Endothelial cell (in vitro differentiated cells): ENCODE measurements around the gene ZSCAN31. TPM values are rescaled to one million over a fixed set of nuclear protein-coding genes. Genes with fewer than 3 reads are reported as not detected.
A peak's percentile ranks its signal among the peaks of the same experiment; 100 is the strongest.

Experiments
- DNase-seq: peaks from one replicate; pipeline ENCODE4 v3.0.0; 2021; ENCODE audit warnings: low spot score
- H3K27ac Mint-ChIP-seq: one replicate; pipeline ENCODE4 v1.8.0; 2021; ENCODE audit warnings: mixed read lengths, inconsistent platforms; ENCODE audit not compliant: unreplicated experiment
- H3K27me3 Mint-ChIP-seq: one replicate; pipeline ENCODE4 v1.8.0; 2021; ENCODE audit warnings: mild to moderate bottlenecking, moderate library complexity, mixed read lengths, inconsistent platforms; ENCODE audit not compliant: unreplicated experiment
- H3K36me3 Mint-ChIP-seq: one replicate; pipeline ENCODE4 v1.8.0; 2021; ENCODE audit warnings: mild to moderate bottlenecking, low read depth, mixed read lengths, inconsistent platforms; ENCODE audit not compliant: unreplicated experiment
- H3K4me1 Mint-ChIP-seq: one replicate; pipeline ENCODE4 v1.8.0; 2021; ENCODE audit warnings: mild to moderate bottlenecking, mixed read lengths, inconsistent platforms; ENCODE audit not compliant: unreplicated experiment
- H3K4me3 Mint-ChIP-seq: one replicate; pipeline ENCODE4 v1.8.0; 2021; ENCODE audit warnings: mild to moderate bottlenecking, mixed read lengths, inconsistent platforms; ENCODE audit not compliant: unreplicated experiment
- H3K9me3 Mint-ChIP-seq: one replicate; pipeline ENCODE4 v1.8.0; 2021; ENCODE audit warnings: mixed read lengths, inconsistent platforms; ENCODE audit not compliant: unreplicated experiment
- CTCF ChIP-seq: fragments of 200-600 bp; sonication (generic); IDR thresholded peaks from one replicate; pipeline ENCODE4 v1.5.0; 2021; ENCODE audit warnings: antibody characterized with exemption; ENCODE audit not compliant: unreplicated experiment
- total RNA-seq: library from RNA; stranded (reverse); fragmentation: NEBNext Ultra II Directional; extraction: Animal tissue kit (Norgen Biotek cat#: 25700); gene quantifications from one replicate; pipeline ENCODE4 v1.2.1, GENCODE V29; 2021; ENCODE audit not compliant: unreplicated experiment

ZSCAN31 gene
- total RNA-seq, 1 donor from 2014 or later: 3.7 TPM

GRCh38 chr6:28357036-28357435 is 21.1 kb upstream of the ZSCAN31 start:
- Mint-ChIP-seq H3K4me3 (no peak overlapping the region), H3K27ac (no peak overlapping the region), H3K27me3 (peaks cover 4% of the 10 kb centered on the region), H3K36me3 (peaks cover 8% of the 10 kb centered on the region), H3K4me1 (peaks cover 17% of the 10 kb centered on the region), H3K9me3 (no peaks in the 10 kb centered on the region)
- no peak for DNase-seq
- no peak for TF ChIP-seq CTCF

- no peak for TF ChIP-seq CTCF
- Mint-ChIP-seq H3K9me3 (no peaks in the 10 kb centered on the region), H3K4me3 (no peak overlapping the region), H3K27ac (peak overlapping the region; percentile 82), H3K36me3 (peaks cover 8% of the 10 kb centered on the region), H3K27me3 (peaks cover 4% of the 10 kb centered on the region), H3K4me1 (peaks cover 18% of the 10 kb centered on the region)
- no peak for DNase-seq
Observed at GRCh38 chr6:28356666-28357020, 20.7 kb upstream of the ZSCAN31 start.

GRCh38 chr6:28355743-28356665 is 20.1 kb upstream of the ZSCAN31 start:
- peak; percentile 86 for TF ChIP-seq CTCF
- Mint-ChIP-seq H3K27me3 (peaks cover 4% of the 10 kb centered on the region), H3K4me3 (peak overlapping the region; percentile 83), H3K4me1 (peaks cover 20% of the 10 kb centered on the region), H3K27ac (peak overlapping the region; percentile 82), H3K36me3 (peaks cover 8% of the 10 kb centered on the region), H3K9me3 (no peaks in the 10 kb centered on the region)
- peak; percentile 85 for DNase-seq

GRCh38 chr6:28354688-28355554 is 19.0 kb upstream of the ZSCAN31 start:
- Mint-ChIP-seq H3K36me3 (peaks cover 8% of the 10 kb centered on the region), H3K4me1 (peaks cover 29% of the 10 kb centered on the region), H3K27me3 (peaks cover 4% of the 10 kb centered on the region), H3K9me3 (no peaks in the 10 kb centered on the region), H3K4me3 (no peak overlapping the region), H3K27ac (no peak overlapping the region)
- no peak for DNase-seq
- no peak for TF ChIP-seq CTCF
